Neural cell (in vitro differentiated cells): ENCODE results near the gene CA12.

Experiments
- CTCF ChIP-seq: fragments of 450-650 bp; IDR thresholded peaks from 2 replicates; pipeline ENCODE4 v1.5.1; 2014; ENCODE audit warnings: antibody characterized with exemption, mild to moderate bottlenecking, moderate library complexity; ENCODE audit not compliant: poor library complexity, severe bottlenecking
- TF ChIP-seq, protein P1 (sequence below): IDR thresholded peaks from 2 replicates; pipeline ENCODE4 v1.6.1; 2012; ENCODE audit warnings: borderline replicate concordance

GRCh38 chr15:63405159-63405558 lies 23.5 kb upstream of the CA12 start:
- TF ChIP-seq, protein P1, sequence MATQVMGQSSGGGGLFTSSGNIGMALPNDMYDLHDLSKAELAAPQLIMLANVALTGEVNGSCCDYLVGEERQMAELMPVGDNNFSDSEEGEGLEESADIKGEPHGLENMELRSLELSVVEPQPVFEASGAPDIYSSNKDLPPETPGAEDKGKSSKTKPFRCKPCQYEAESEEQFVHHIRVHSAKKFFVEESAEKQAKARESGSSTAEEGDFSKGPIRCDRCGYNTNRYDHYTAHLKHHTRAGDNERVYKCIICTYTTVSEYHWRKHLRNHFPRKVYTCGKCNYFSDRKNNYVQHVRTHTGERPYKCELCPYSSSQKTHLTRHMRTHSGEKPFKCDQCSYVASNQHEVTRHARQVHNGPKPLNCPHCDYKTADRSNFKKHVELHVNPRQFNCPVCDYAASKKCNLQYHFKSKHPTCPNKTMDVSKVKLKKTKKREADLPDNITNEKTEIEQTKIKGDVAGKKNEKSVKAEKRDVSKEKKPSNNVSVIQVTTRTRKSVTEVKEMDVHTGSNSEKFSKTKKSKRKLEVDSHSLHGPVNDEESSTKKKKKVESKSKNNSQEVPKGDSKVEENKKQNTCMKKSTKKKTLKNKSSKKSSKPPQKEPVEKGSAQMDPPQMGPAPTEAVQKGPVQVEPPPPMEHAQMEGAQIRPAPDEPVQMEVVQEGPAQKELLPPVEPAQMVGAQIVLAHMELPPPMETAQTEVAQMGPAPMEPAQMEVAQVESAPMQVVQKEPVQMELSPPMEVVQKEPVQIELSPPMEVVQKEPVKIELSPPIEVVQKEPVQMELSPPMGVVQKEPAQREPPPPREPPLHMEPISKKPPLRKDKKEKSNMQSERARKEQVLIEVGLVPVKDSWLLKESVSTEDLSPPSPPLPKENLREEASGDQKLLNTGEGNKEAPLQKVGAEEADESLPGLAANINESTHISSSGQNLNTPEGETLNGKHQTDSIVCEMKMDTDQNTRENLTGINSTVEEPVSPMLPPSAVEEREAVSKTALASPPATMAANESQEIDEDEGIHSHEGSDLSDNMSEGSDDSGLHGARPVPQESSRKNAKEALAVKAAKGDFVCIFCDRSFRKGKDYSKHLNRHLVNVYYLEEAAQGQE: no peak
- no peak for TF ChIP-seq CTCF
